Endothelial cell (in vitro differentiated cells): ENCODE measurements around the gene MYH1. TPM values are rescaled to one million over a fixed set of nuclear protein-coding genes. Genes with fewer than 3 reads are reported as not detected.

Experiments used
- DNase-seq: peaks from one replicate; pipeline ENCODE4 v3.0.0; 2021; ENCODE audit warnings: low spot score
- H3K27ac Mint-ChIP-seq: one replicate; pipeline ENCODE4 v1.8.0; 2021; ENCODE audit warnings: mixed read lengths, inconsistent platforms; ENCODE audit not compliant: unreplicated experiment
- H3K27me3 Mint-ChIP-seq: one replicate; pipeline ENCODE4 v1.8.0; 2021; ENCODE audit warnings: mild to moderate bottlenecking, moderate library complexity, mixed read lengths, inconsistent platforms; ENCODE audit not compliant: unreplicated experiment
- H3K36me3 Mint-ChIP-seq: one replicate; pipeline ENCODE4 v1.8.0; 2021; ENCODE audit warnings: mild to moderate bottlenecking, low read depth, mixed read lengths, inconsistent platforms; ENCODE audit not compliant: unreplicated experiment
- H3K4me1 Mint-ChIP-seq: one replicate; pipeline ENCODE4 v1.8.0; 2021; ENCODE audit warnings: mild to moderate bottlenecking, mixed read lengths, inconsistent platforms; ENCODE audit not compliant: unreplicated experiment
- H3K4me3 Mint-ChIP-seq: one replicate; pipeline ENCODE4 v1.8.0; 2021; ENCODE audit warnings: mild to moderate bottlenecking, mixed read lengths, inconsistent platforms; ENCODE audit not compliant: unreplicated experiment
- H3K9me3 Mint-ChIP-seq: one replicate; pipeline ENCODE4 v1.8.0; 2021; ENCODE audit warnings: mixed read lengths, inconsistent platforms; ENCODE audit not compliant: unreplicated experiment
- CTCF ChIP-seq: fragments of 200-600 bp; sonication (generic); IDR thresholded peaks from one replicate; pipeline ENCODE4 v1.5.0; 2021; ENCODE audit warnings: antibody characterized with exemption; ENCODE audit not compliant: unreplicated experiment
- total RNA-seq: library from RNA; stranded (reverse); fragmentation: NEBNext Ultra II Directional; extraction: Animal tissue kit (Norgen Biotek cat#: 25700); gene quantifications from one replicate; pipeline ENCODE4 v1.2.1, GENCODE V29; 2021; ENCODE audit not compliant: unreplicated experiment

MYH1 gene
- total RNA-seq, 1 donor from 2014 or later: not detected

GRCh38 chr17:10447026-10447931 lies 71.1 kb downstream of the MYH1 start:
- Mint-ChIP-seq H3K27ac (no peak overlapping the region), H3K9me3 (no peaks in the 10 kb centered on the region), H3K36me3 (no peaks in the 10 kb centered on the region), H3K4me3 (no peak overlapping the region), H3K27me3 (no peaks in the 10 kb centered on the region), H3K4me1 (peaks cover 4% of the 10 kb centered on the region)
- no peak for TF ChIP-seq CTCF
- DNase-seq: no peak

Other genes starting within 250 kb of the MYH1 start
- gene MYH13, start 145.5 kb downstream of the MYH1 start, total RNA-seq: 0.05 TPM
- gene MYH8, start 96.6 kb downstream of the MYH1 start, total RNA-seq: not detected
- not detected for gene MYH4, start 49.0 kb downstream of the MYH1 start, total RNA-seq
- gene MYH2, start 31.1 kb upstream of the MYH1 start, total RNA-seq: 0.69 TPM
- 2.1 TPM for gene MYH3, start 138.8 kb upstream of the MYH1 start, total RNA-seq
- 24.0 TPM for gene SCO1, start 179.0 kb upstream of the MYH1 start, total RNA-seq
- gene ADPRM, start 179.1 kb upstream of the MYH1 start, total RNA-seq: 5.2 TPM
- 2.3 TPM for gene TMEM220, start 211.5 kb upstream of the MYH1 start, total RNA-seq